Uterus (tissue), 2 donors: ENCODE measurements around the gene IRS2.

Experiments used
- CTCF ChIP-seq, 4 experiments: fragments of 200-600 bp in 2 of 4; fragments of 450-650 bp in 2 of 4; sonication (generic) in 2 of 4; IDR thresholded peaks; one replicate each; pipeline ENCODE4 v1.5.1; 2016 to 2019; ENCODE audit warnings: antibody characterized with exemption in 4 of 4, mild to moderate bottlenecking in 2 of 4, moderate library complexity in 1 of 4
- POLR2A ChIP-seq, 2 donors: fragments of 450-650 bp; IDR thresholded peaks; one replicate each; pipeline ENCODE4 v1.6.1; 2016; ENCODE audit warnings: antibody characterized with exemption in 2 of 2, mild to moderate bottlenecking in 1 of 2, moderate library complexity in 1 of 2

GRCh38 chr13:109795011-109795410 lies 8.6 kb upstream of the IRS2 start:
- TF ChIP-seq CTCF (IDR thresholded peaks at IDR 0.05) = no peak
- TF ChIP-seq POLR2A (IDR thresholded peaks at IDR 0.05) = no peak
